HAP-1 (cell line): ENCODE results near the gene UQCR10.

Source experiments
- DNase-seq, 2 experiments: peaks; one replicate each; pipeline ENCODE4 v3.0.0-alpha.2; 2016 to 2020; ENCODE audit warnings: low spot score in 2 of 2
- H3K27me3 ChIP-seq: fragments of 250-450 bp; sonication (Bioruptor Pico); 2 replicates; pipeline ENCODE4 v1.5.1; 2020; ENCODE audit warnings: low read depth, mild to moderate bottlenecking, moderate library complexity
- H3K36me3 ChIP-seq: fragments of 250-450 bp; sonication (Bioruptor Pico); replicated peaks from 2 replicates; pipeline ENCODE4 v1.5.1; 2020; ENCODE audit warnings: mild to moderate bottlenecking
- H3K4me1 ChIP-seq: fragments of 250-450 bp; sonication (Bioruptor Pico); 2 replicates; pipeline ENCODE4 v1.5.1; 2020; ENCODE audit warnings: mild to moderate bottlenecking
- H3K4me3 ChIP-seq: fragments of 250-450 bp; sonication (Bioruptor Pico); 2 replicates; pipeline ENCODE4 v1.5.1; 2020; ENCODE audit warnings: mild to moderate bottlenecking, moderate library complexity
- H3K9me3 ChIP-seq: fragments of 250-450 bp; sonication (Bioruptor Pico); 2 replicates; pipeline ENCODE4 v1.5.1; 2020; ENCODE audit warnings: mild to moderate bottlenecking, moderate library complexity
- in situ Hi-C: fragments of 300-500 bp; cut with MboI; formaldehyde crosslinking; loops from 3 replicates; pipeline ENCODE4 v1.14.3; 2020; ENCODE audit warnings: low sequenced_read_pairs, inconsistent platforms, mixed read lengths

UQCR10 gene

DNA sequence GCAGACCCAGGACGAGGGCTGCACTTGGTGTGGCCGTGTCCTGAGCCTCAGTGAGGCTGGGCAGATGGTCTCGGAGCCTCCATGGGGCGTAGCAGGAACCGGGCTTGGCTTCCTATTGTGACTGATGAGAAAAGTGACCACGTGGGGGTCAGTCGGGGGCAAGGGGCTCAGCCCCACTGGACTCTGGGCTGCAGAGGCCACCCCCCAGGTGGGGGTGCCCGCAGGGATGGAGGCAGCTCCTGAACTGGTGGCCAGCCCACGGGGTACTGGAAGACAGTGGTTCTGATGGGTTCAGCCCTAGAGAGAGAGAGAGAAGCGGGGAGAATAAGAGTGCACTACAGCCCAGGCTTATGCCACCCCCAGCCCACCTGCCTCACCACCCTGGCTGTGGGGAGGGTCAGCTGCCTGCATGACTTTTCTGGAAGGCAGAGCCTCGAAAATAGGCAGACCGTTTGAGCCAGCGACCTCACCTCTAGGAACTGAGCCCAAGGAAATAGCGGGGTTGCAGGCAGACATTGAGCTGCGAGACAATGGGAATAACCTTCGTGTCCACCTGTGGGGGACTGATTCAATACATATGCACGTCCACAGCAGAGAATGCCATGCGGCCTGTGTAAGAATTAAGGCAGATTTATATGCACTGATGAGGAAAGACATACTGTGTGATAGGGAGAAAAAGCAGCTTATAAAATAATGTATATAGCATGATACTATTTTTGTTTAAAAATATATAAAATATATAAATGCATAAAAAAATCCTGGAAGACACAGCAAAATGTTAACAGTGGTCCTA, 35.9 kb upstream of the UQCR10 start:
- no peaks in the 10 kb centered on the region for H3K36me3 ChIP-seq
- DNase-seq: no peak
- no peaks in the 10 kb centered on the region for H3K4me1 ChIP-seq
- H3K4me3 ChIP-seq: no peak overlapping the region
- H3K27me3 ChIP-seq: no peaks in the 10 kb centered on the region
- in situ Hi-C loops: no loop called here
- no peaks in the 10 kb centered on the region for H3K9me3 ChIP-seq

DNA sequence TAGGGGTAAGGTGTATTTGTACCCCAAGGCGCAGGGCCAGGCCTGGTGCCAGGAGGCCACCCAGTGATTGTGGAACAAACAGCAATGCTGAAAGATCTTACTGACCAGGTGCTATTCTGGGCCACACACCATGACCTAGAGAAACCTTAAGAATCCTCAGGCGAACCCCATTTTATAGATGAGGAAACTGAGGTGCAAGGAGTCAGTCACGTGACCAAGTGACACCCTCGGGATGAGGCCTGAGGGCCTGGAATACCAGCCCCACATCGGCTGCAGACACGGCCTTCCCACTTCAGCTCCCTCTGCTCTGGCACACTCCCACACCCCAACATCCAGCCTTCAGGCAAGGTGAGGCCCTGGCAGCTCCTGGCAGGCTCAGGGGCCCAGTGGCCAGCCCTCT, 34.3 kb upstream of the UQCR10 start:
- in situ Hi-C loops: no loop called here
- DNase-seq: no peak

DNA sequence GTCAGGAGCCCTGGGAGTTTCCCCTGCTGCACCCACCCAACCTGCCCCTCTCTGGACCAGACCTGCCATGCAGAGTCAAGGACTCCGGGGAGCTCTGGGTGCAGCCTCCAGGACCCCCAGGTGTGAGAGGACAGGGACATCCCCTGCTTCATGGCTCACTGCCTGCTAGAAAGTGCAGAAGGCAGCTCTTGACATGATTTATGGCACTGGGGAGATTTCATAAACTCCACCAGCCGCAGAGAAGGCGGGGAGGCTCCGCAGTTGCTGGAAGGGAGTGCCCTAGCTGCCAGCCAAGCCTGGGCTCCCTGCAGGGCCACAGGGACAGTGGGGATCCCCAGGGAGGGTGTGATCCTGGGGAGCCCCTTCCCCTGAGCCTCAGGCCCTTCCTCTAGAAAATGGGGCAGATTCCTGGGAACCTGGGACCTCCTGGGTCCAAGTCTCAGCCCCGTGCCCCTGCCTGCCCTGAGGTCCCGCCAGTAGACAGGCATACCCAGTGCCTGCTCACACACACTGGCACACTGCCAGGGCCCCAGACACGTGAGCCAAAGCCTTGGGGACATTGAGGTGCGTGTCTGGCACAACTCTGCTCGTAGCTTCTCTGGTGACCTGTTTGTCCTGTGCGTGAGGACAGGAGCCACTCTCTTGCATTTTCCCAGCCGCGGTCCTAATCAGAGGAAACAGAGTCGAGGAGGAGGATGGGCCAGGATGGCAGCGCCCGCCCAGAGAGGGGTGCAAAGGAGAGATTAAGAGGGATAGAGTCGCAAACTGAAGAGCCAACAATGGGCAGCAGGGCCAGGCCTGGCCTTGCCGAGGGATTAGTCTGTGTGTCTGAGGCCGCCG, 33.6 kb upstream of the UQCR10 start:
- Histone ChIP-seq H3K36me3 (no peaks in the 10 kb centered on the region), H3K9me3 (no peaks in the 10 kb centered on the region), H3K4me3 (no peak overlapping the region), H3K27me3 (no peaks in the 10 kb centered on the region), H3K4me1 (no peaks in the 10 kb centered on the region)
- no peak for DNase-seq
- in situ Hi-C loops: no loop called here

More for the DNA sequence above, 34.3 kb upstream of the UQCR10 start:
- Histone ChIP-seq H3K9me3 (no peaks in the 10 kb centered on the region), H3K4me1 (no peaks in the 10 kb centered on the region), H3K4me3 (no peak overlapping the region), H3K36me3 (no peaks in the 10 kb centered on the region), H3K27me3 (no peaks in the 10 kb centered on the region)

DNA sequence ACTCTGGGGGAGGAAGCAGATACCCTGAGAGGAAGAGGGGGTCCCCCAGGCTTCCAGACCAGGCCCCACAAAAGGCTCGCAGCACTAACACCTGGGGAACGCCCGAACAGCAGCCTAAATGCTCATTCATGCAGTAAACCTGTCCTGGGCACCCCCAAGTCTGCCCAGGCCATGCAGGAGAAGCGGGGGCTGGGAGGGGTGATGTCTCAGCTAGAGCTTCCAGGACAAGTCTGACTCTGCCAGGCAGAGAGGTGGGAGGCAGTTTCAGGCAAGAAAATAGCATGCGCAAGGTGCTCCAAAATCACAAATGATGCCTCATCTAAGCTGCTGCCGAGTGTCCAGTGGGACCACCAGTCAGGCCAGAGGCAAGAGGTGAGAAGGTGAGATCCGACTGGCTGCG, 32.8 kb upstream of the UQCR10 start:
- Histone ChIP-seq H3K36me3 (no peaks in the 10 kb centered on the region), H3K9me3 (no peaks in the 10 kb centered on the region), H3K27me3 (no peaks in the 10 kb centered on the region), H3K4me1 (no peaks in the 10 kb centered on the region), H3K4me3 (no peak overlapping the region)
- in situ Hi-C loops: no loop called here
- no peak for DNase-seq

DNA sequence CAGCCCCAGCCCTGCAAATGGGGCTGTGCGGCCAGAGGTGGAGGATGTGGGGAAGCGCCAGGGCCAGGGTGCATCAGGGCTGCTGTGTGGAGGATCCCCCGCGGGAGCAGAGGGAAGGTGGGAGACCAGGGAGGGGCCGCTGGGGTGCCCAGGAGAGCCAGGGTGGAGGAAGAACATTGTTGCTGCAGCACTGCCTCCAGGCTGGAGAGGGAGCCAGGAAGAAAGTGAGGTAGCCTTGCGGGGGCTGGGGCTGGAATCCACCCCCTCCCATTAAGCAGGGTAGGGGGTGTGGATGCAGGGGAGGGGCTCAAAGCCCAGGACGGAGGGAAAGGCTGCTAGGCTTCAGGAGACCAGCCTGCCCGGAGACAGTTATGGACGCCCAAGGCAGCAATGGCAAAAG, 32.3 kb upstream of the UQCR10 start:
- no peaks in the 10 kb centered on the region for H3K27me3 ChIP-seq
- H3K4me3 ChIP-seq: no peak overlapping the region
- no peaks in the 10 kb centered on the region for H3K36me3 ChIP-seq
- no peaks in the 10 kb centered on the region for H3K4me1 ChIP-seq
- DNase-seq: no peak
- no peaks in the 10 kb centered on the region for H3K9me3 ChIP-seq
- in situ Hi-C loops: no loop called here

DNA sequence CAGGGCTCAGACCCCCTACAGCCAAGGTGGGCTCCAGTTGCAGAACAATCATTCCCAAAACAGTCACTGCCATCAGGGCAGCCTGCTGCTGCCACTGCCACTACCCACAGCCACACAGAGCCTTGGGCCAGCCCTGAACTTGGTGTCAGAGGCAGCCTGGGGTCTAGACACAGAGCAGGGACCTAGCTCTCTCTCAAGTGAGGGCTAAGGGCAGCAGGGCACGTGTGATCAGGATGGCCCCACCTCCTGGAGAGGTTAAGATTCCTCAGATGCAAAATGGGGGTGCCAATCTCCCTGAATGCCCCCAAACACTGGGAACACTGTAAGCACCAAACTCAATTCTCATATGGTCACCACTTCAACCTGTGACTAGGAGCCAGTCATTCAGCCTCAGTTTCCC, 31.8 kb upstream of the UQCR10 start:
- H3K27me3 ChIP-seq: no peaks in the 10 kb centered on the region
- in situ Hi-C loops: no loop called here
- no peaks in the 10 kb centered on the region for H3K9me3 ChIP-seq
- H3K4me1 ChIP-seq: no peaks in the 10 kb centered on the region
- DNase-seq: no peak
- no peak overlapping the region for H3K4me3 ChIP-seq
- no peaks in the 10 kb centered on the region for H3K36me3 ChIP-seq

DNA sequence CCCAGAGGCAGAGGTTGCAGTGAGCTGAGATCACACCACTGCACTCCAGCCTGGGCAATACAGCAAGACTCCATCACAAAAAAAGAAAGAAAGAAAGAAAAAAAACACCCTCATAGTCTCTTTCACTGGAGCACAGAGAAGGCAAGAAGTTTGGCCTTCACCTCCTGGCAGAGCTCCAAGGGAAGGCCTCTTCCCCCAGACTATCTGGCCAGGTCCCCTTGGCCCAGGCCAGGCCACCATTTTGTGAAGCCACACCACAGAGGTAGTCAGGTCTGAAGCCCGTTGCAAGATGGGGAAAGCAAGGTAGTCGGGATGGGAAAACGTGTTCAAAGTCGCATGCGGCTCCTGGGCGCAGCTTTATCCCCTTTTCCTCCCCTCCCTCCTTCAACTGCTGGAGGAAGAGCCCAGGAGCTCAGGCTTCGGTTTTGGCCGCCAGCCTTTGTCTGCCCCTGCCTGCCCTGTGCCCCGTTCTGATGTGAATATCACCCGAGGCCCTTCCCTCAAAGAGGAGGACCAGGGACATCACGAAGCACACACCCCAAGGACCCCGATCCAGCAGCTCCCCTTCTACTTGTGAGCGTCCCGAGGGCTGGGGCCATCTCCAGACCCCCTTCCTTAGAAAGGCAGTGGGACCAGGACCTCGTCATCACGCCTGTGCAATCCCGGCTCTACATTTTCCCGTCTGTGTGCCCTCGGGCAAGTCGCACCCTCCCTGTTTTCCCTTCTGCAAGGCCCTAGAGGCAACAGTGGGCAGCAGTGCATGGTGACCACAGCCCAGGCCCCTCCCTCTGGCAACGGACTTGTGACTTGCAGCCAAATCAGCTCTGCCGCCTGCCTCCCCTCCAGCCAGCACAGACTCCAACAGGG, 29.7 kb upstream of the UQCR10 start:
- Histone ChIP-seq H3K9me3 (no peaks in the 10 kb centered on the region), H3K4me1 (no peaks in the 10 kb centered on the region), H3K4me3 (no peak overlapping the region), H3K27me3 (no peaks in the 10 kb centered on the region), H3K36me3 (no peaks in the 10 kb centered on the region)
- DNase-seq: no peak
- in situ Hi-C loops: no loop called here

DNA sequence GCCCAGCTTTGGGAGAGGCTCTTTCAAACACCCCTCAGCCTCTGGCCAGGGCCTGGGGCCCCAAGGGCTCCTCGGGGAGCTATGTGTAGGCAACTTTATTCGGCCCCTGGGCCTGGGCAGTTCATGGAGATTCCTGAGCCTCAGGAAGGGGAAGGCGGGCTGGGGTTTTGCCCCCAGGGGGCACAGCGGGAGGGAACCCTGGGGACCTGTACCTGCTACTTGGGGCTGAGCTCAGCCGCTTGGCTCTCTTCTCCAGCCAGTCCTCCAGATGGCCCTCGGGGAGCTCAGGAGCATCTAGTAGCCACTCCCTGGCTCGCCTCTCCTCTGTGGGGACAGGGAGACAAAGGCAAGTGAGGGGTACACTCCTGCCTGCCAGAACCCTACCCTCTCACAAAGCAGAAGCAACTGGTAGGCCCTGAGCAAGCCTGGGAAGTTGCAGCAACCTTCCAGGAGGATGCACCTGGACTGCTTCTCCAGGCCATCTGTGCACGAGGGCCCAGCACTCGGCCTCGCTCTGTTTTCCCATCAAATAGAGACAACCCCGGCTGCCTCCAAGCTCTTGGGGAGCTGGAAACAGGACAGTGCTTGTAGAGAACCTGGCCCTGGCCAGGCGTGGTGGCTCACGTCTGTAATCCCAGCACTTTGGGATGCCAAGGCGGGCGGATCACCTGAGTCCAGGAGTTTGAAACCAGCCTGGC, 28.9 kb upstream of the UQCR10 start:
- Histone ChIP-seq H3K4me3 (no peak overlapping the region), H3K9me3 (no peaks in the 10 kb centered on the region), H3K36me3 (no peaks in the 10 kb centered on the region), H3K27me3 (no peaks in the 10 kb centered on the region), H3K4me1 (no peaks in the 10 kb centered on the region)
- in situ Hi-C loops: no loop called here
- no peak for DNase-seq

DNA sequence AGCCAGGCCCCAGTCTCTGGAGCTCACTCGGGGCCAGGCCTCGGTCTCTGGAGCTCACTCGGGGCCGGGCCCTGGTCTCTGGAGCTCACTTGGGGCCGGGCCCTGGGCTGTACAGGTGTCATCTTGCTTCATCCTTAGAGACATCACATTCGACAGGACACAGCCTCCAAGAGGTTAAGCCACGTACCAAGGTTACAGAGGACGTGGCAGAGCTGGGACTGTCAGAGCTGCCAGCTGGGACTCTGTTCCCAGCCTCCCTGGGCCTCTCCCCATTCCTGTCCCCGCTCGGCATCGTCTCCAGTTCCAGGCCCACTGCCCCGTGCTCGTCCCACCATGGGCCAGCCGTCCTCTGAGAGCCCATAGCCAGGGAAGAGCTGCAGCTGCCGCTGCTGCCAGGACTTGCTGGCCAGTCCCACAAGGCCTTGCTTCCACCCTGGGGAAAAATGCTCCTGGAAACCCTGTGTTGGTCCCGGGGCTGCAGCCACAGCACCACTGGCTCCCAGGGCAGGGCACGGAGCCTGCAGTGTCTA, 27.8 kb upstream of the UQCR10 start:
- no peaks in the 10 kb centered on the region for H3K36me3 ChIP-seq
- no peaks in the 10 kb centered on the region for H3K9me3 ChIP-seq
- H3K4me1 ChIP-seq: no peaks in the 10 kb centered on the region
- no peaks in the 10 kb centered on the region for H3K27me3 ChIP-seq
- in situ Hi-C loops: no loop called here
- H3K4me3 ChIP-seq: no peak overlapping the region
- no peak for DNase-seq

DNA sequence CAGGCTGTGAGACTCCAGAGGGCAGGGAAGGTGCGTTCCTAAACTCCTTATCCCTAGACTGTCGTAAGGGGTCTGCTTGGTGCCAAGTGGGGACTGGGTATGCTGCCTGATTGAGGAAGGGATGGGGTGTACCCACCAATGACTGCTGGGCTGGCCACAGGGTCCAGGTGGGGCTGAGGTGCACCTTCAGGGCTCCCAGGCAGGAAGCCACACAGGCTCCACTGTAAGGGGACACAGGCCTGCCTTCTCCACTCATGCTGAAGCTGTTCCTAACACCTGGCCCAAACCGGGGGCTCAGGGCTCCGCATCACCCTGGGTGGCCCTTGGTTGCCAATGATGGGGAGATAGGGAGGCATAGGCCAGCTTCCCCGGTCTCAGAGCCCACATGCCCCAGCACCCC, 27.0 kb upstream of the UQCR10 start:
- in situ Hi-C loops: no loop called here
- Histone ChIP-seq H3K27me3 (no peaks in the 10 kb centered on the region), H3K9me3 (no peaks in the 10 kb centered on the region), H3K4me3 (no peak overlapping the region), H3K4me1 (no peaks in the 10 kb centered on the region), H3K36me3 (no peaks in the 10 kb centered on the region)
- no peak for DNase-seq

DNA sequence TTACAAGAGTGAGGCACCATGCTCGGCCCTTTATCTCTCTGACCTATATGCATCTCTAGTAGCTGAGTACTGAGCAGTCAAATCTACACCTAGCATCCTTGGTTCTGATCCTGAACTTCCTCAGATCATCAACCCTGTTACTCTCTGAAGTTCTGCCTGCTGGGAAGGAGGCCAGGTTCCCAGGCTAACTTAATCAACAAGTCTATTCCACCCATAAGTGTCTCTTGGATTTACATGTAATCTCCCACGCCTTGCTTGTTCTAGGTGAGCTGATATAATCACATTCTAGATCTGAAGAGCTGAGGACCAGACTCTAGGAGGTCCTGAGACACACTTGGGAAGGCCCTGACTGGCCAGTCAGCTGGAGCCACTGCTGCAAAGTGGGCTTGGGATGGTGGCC, 25.2 kb upstream of the UQCR10 start:
- in situ Hi-C loops: no loop called here
- Histone ChIP-seq H3K4me1 (no peaks in the 10 kb centered on the region), H3K9me3 (no peaks in the 10 kb centered on the region), H3K36me3 (no peaks in the 10 kb centered on the region), H3K4me3 (no peak overlapping the region), H3K27me3 (no peaks in the 10 kb centered on the region)
- no peak for DNase-seq

DNA sequence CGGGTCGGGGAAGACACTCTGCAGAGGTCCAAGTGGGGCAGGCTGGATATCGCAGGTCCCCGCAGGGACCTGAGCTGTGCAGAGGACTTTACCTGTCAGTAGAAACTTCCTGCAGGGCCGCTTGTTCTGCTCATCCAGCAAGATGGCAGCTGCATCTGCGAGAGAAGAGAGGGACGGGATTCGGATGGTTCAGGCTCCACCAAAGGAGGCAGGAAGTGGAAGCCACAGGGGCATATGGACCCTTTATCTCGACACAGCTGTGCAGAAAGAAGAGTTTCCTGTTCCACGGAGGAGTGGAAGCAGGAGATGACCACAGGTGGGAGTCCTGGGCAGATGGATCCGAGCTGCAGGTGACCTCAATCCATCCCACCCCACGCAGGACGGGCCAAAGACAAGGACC, 24.8 kb upstream of the UQCR10 start:
- DNase-seq: no peak
- Histone ChIP-seq H3K27me3 (no peaks in the 10 kb centered on the region), H3K4me1 (no peaks in the 10 kb centered on the region), H3K4me3 (no peak overlapping the region), H3K9me3 (no peaks in the 10 kb centered on the region), H3K36me3 (no peaks in the 10 kb centered on the region)
- in situ Hi-C loops: no loop called here

DNA sequence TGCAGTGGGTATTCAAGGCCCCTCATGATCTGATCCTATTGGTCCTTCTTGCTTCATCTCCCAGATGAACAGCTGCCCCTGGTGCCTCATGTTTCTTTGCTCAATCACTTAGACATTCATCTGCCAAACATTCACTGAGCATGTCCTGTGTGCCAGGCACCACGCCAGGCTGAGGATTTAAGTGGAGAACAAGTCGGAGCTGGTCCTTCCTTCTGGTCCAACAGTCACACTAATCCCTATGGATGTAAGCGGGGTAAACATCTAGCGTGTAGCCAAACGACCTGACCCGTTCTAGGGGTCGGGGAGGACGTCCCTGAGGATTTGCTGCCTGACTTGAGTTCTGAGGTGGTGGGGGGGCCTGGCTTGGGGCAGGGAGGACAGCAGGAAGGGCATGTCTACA, 22.3 kb upstream of the UQCR10 start:
- Histone ChIP-seq H3K4me3 (no peak overlapping the region), H3K4me1 (no peaks in the 10 kb centered on the region), H3K27me3 (no peaks in the 10 kb centered on the region), H3K36me3 (no peaks in the 10 kb centered on the region), H3K9me3 (no peaks in the 10 kb centered on the region)
- in situ Hi-C loops: no loop called here
- DNase-seq: no peak
